CD4-positive, alpha-beta T cell treated with Interleukin-4 for 1 hour (primary cell): ENCODE results near the gene LHX3.

ENCODE experiments used
- DNase-seq, 2 donors: peaks; one replicate each; pipeline ENCODE4 v3.0.0-alpha.2; 2020 to 2022

LHX3 gene

DNA sequence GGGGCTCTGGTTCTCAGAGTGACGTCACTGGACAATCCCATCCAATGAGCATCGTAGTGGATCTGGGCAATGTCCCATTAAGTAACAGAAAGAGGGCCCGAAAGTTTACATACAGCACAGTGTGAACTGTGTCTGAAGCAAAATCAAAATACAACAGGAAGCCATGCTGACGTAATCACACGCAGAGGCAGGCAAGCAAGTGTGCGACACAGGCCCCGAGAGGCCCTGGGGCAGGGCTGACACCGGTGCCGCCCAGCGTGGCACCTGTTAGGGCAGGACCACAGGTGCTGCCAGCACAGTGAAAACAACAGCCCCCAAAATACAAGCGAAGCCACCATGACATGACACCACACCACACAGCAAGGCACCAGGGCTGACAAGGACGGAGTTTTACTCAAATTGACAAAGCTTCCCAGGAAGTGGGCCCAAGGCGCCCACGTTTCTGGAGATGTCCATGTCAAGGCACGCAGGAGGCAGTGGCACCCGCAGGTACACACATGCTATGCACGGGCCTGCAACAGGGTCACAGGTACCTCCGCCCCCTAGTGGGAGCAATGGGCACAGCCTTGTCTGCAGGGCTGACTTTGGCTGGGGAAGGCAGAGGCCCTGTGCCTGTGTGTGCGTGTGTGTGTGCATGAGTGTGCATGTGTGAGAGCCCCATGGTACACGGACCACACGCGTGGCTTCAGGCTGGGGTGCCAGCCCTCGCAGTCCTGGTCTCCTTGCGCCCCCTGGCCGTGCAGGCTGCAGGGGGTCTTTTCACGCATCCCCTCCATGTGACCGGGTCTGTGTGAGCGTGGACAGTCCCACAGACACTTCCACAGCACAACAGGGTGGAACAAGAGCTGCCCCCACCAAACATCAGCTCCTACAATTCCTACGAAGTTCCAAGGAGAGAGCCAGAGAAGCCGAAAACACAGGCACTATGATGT is 21.1 kb upstream of the LHX3 start:
- DNase-seq: peak; percentile 69 to 81

DNA sequence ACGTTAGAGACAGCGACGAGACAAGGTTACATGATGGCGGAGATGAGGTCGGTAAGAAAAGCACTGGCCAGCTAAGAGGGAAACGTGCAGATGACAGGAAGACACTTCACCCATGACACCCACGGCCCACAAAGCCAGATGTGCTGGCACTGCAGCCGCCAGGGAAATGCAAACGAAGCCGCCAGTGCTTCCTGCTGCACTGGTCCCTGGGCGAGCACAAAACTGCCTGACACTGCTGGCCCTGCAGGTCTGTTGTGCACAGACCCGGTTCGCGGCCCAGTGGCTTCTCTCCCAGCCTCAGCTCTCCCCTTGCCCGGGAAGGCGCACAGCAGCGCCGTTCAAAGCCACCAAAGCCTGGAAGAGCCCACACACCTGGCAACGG is 20.4 kb upstream of the LHX3 start:
- DNase-seq: peak; percentile 35 to 70

DNA sequence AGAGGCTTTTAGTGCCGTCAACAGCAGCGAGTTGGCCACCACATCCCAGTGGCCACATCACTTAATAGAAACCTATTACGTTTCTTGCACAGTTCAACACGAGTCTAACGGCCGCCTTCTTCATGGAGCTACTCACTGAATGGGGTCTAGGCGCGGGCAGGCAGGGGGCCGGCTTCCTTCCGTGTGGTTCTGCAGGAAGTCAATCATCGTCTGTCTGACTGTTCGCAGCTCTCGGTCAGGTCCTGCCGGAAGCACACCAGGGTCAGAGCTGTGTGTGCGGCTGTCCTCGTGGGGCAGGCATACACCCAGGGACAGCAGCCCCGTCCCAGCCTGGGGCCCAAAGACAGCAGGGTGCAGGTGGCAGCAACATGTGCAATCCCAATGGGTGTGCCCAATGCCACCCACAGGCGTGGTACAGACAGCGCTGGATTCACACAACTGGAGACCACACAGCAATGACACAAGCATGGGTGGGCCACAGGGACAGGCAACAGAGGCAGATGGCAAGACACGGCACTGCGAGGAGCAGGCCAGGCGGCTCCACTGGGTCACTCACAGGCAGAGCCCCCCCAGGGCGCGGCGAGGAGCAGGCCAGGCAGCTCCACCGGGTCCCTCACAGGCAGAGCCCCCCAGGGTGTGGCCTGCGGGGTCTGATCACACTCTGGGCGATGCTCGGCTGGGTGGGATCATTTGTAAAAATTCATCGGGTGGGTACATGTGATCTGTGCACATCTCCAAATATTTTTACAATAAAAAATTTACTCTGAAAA is 19.1 kb upstream of the LHX3 start:
- no peak for DNase-seq

DNA sequence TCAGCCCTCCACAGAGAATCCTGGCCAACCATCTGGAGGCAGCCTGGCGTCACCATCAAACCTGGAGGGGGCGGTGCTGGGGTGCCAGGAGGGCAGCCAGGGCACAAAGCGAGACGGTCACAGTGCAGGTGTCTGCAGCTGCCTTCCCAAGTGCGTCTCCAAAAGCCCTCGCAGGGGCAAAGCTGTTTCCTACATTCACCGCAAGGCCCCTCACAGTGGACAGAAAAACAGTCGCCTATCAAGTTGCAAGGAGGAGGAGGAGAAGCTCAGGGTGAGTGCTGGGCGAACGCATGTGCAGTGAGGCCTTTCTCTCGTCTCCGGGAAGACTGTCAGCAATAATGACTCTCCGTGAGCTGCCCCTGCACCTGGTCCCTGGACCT is 18.0 kb upstream of the LHX3 start:
- no peak for DNase-seq

DNA sequence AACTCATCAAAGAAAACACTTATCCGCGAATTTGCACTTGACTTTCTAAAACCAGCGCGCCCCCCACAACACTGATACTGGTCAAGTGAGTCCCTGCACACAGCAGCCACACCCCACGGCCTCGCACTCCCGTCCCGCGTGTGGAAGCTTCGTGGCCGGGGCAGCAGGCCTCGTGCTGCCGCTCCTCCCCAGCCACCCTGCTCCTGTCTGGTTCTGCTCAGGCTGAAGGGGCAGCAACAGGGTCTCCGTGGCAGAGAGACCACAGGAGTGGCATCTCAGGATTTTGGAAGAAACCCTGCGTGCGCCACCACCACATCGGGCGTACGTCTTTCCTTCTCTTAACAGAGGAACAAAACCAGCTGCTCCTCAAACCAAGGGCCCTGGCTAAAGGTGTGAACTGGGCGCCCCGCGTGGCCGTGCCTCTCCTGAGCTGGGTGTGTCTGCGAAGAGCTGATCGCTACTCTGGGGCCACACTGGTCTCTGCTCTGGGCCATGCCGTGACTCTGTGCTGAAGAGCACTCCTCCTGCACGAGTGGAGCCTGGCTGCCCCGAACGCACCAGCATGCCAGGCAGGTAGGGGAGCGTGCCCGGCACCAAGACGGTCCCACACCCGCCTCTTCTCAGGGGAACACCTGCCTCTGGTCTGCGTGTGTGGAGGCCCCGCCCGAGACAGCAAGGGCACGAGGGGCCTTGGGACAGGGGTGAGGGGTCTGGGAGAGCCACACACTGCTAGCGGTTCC is 17.4 kb upstream of the LHX3 start:
- DNase-seq: no peak

DNA sequence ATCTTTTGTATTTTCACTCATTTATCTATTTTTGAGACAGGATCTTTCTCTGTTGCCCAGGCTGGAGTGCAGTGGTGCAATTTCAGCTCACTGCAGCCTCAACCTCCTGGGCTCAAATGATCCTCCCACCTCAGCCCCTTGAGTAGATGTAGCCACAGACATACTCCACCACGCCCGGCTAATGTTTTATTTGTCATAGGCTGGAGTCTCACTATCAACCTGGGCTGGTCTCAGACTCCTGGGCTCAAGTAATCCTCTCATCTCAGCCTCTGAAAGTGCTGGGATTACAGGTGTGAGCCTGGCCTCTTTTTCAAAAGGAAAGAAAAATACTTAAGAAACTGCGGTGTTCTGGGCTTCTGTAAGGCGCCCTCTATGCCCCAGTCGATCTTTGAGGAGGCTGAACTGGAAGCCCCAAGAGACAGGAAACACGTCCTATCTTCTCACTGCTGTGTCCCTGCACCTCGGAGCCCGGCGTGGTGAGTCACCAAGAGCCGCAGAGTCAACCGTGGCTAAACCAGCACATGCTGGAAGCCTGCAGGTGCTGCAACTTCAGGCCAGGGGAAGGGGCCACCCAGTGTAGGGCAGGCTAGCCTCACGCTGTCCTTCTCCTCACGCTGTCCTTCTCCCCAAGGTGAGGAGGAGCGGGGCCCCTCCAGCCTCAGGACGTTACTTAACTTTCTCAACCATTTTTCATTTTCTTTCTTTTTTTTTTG is 15.2 kb upstream of the LHX3 start:
- DNase-seq: peak in 1 of 2 donors; percentile 35

DNA sequence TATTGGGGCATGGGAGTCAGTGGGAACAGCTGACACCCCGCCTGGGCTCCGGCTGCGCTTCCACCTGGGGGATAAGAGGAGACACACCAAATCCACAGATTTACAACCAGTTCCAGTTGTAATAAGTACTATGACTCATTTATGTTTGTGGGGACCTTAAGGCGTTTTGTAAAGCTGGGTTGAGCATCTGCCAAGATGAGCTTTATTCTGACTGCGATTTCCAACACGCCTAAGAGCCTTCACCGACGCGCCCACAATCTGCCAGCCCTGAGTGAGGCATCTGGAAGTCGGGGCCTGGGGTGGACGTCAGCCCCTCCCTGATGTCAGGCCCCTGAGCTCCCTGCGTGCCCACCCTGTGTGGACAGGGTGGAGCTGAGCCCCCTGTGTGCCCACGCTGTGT is 14.3 kb upstream of the LHX3 start:
- DNase-seq: no peak

DNA sequence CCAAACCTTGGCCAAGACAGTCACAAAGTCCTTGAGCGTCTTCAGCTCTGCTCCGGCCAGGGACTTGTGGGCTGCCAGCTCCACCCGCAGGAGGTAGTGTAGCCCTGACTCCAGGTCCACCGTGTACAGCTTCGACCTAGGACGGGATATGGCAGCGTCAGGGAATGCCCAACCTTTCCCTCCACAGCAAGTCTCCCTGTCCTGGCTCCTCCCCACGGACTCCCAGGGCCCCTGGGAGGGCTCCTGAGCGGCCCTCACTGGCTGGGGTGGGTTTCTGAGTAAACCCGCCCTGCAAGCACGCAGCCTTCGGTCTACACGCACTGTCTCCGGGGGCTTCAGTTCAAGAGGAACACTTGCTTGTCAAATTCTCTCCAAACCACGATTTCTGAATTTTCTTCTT is 13.7 kb upstream of the LHX3 start:
- no peak for DNase-seq

DNA sequence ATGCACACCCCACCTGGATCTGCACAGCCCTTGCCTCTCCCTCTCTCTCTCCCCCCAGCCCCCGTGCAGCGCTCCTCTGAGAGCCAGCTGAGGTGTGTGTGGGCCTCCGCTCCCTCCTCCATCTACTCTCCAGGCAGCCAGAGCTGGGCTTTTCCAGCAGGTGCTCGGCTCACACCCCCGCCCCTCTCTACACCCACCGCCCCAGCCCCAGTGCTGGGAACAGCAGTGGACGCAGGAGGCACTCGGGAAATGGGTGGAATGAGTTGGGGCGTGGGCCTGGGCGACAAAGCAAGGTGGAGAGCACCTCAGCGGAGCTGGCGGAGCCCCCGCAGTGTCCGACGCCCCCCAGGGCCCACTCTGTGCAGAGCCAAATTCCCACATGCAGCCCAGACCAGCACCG is 13.3 kb upstream of the LHX3 start:
- no peak for DNase-seq

DNA sequence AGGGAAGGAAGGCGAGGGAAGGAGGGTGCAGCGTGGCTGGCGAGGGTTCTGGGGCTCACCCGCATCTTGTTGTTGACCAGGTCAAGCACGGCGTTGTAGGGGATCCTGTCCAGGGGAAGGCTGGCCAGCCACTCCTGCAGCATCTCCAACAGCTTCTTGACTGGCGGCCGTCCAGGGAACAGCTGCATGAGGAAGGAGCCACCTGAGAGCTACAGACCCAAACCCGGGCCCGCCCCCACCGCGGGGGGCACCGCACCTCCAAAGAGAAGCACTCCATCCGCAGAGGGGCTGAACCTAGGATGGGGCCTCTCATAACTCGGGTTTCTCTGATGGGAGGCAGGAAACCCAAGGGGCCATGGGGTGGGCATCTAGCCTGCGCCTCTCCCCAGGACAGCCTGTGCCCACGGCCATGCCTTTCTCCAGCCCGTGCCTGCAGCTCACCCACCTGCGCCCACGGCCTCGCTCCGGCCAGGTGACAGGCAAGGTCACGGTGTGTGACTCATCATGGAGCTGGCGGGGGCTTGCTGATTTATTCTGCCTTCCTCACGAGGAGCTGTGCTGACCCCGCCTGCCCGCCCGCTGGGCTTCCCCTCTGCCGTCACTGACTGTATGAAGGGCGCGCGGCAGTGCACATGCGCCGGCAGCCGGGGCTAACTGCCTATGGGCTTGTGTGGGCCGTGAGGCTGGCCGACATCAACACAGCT is 11.8 kb upstream of the LHX3 start:
- DNase-seq: no peak

DNA sequence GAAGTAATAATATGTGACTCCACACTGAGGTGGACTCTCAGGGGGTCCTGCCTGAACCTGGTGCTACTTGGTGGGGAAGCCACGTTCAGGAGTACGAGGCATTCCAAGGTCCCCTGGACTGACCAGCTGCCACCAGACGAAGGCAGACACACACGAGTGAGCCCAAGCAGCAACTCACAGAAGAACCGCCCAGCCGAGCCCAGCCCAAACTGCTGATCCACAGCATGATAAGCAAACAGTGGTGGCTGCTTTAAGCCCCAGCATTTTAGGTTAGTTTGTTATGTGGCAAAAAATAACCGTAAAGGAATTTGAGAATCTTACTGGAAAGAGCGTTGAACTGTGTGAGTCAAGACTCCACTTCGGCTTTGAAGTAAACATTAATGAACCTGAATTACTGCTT is 8.8 kb upstream of the LHX3 start:
- DNase-seq: no peak

DNA sequence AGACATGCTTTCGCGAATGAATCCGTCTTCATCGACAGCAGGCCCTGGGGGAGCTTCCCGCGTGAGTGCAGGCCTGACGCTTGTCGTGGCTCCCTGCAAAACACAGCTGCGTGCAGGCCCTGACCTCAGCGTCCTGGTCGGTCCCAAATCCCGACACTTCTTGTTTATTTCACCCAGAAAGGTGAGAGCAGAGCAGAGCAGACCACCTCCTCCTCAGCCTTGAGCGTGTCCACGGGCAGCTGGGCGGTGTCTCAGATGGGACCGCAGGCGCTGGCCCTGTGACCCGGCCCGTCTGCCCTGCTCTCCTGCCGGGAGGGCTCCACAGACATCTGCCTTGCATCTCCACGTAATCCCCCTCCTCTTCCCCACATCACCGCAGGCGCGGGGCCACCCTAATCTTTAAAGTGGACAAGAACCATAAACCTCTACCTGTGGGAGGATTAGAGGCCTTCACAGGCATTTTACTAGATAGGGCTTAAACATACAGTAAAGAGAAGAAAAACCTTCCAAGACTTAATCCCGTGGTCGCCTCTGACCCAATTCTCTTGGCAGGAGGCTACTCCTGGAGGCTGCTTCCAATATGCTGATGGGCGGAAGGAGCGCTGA is 7.5 kb upstream of the LHX3 start:
- no peak for DNase-seq

DNA sequence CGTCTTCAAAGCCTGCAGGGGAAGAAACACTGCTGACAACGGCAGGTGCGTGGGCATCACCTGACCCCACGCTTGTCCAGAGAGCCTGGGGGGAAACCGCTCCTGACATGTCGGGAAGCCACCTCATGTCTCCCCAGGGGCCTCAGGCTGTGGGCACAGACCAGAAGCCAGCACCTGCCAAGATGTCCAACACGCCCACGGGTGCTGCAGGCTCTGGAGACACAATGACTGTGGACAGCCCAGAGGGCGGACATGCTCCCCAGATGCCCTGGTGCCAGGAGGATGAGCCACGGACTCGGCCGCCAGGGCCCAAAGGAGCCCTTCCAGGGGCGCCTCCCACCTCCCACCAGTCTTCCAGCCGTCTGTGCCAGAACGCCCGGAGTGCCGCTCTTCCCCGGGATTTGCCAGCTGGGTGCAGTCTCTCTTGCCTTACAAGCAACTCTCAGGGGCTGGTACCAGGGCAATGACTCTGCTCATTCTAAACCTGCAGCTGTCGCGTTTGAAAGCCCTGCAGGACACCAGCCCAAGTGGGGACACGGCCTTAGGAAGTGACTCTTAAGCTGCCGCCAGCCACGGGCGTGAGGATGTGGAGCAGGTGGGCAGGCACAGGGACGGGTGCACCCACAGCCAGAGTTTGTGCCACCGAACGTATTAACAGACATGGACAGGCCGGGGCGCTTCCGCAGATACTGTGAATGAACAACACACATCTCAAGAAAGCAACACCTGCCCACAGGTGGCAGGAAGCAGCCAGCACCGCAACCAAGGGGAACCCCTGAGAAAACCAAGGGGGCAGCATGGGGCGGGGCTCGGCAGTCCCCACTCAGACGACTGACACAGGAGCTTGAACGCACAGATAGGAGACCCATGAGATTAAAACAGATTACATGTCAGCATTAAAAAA is 6.8 kb upstream of the LHX3 start:
- no peak for DNase-seq

DNA sequence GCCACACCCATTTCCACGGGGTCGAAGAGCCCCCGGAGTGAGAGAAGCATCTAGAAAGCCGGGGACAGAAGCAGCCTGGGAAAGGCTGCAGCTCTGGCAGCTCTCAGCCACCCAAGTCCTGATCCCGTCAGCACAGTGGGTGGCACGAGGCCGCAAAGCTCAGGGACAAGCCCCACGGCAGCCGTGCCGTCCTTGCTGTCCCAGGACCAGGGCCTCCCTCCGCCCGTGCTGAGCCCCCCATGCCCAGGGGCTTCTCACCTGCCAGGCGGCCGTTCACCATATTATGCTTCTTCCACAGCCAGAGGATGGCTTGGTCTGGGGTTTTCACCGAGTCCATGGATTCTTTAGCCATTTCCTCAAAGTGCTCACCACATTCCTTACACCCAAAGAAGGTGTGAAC is 6.1 kb upstream of the LHX3 start:
- no peak for DNase-seq

DNA sequence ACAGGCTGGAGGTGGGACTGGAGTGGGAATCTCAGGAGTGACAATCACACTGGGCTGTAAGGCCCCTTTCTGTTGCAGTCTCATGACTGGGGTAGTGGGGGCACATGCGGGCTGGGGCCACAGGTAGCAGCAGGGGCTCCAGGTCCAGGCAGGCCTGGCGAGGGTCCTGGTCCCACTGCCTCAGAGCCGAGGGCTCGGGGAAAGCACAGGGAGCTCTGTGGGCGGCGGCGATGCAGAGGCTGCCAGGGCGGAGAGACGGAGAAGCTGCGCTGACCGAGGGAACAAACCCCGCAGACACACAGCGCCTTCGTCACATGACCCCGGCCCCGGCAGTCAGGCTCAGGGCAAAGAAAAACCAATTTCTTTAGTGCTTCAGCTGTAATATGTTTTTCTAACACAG is 5.3 kb upstream of the LHX3 start:
- no peak for DNase-seq

DNA sequence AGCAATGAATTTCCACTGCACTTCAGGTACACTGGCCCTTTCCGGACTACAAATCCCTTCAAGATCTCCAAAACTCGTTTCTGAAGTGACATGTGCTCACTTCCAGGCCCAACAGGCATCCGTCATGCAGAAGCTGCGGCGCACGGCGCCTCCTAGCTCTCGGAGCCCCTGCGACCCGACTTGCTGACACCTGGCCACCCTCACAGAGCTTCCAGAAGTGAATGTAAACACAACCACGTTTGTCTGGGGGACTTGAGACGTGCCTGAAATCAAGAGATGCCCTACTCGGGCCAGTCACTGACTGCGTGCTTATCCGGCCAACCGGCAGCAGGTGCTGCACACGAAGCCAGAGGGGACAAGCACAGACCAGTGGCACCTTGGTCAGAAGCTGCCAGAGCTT is 4.9 kb upstream of the LHX3 start:
- no peak for DNase-seq

DNA sequence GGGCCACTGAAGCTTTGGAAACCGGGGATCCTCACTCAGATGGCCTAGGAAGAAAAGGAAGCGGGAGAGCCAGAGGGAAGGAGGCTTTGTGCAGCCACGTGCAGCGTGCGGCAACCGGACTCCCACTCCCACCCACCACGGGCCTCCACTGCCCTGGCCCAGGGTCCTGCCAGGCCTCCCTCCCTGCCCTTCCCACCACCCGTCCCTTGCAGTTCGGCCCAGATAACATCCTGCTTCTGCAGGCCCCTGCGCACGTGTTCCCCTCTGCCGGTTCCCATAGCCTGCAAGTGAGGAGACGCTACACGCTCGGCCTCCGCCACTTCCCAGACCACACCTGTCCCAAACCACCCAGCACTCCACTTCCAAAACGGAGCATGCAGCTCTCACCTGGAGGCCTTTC is 4.3 kb upstream of the LHX3 start:
- no peak for DNase-seq

DNA sequence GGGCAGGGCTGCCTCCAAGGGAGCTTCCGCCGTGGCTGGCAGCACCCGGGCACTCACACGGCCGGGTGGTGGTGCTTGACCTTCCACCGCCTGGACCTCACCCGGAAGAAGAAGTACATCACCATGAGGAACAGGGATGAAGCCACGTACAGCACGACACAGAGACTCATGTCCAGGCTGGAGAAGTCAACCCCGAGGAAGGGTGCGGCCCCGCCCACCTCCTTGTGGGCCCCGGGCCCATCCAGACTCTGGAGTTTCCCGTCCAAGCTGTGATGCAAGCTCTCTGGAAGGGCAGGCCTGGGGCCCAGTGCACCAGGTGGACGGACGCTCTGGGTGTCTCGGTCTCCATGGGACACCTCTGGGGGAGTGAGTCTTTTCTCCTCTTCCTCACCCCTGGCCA is 3.7 kb upstream of the LHX3 start:
- DNase-seq: no peak

DNA sequence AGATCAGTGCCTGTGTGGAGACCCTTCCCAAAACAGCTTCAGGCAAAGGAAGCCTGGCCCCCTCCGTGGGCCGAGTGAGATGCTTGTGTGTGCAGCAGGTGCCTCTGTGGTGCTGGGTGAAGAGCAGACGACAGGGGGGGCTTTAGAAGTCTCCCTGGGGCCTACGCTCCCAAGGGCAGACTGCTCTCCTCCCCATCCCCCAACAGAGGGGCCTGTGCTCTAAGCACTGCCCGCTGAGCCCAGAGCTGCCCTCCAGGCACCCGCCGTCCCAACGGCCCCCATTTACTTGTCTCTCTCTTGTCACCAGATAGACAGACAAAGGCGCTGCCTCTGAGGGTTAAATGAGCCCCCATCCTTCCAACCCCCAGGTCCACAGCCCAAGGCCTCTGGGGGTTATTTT is 2.7 kb upstream of the LHX3 start:
- no peak for DNase-seq

DNA sequence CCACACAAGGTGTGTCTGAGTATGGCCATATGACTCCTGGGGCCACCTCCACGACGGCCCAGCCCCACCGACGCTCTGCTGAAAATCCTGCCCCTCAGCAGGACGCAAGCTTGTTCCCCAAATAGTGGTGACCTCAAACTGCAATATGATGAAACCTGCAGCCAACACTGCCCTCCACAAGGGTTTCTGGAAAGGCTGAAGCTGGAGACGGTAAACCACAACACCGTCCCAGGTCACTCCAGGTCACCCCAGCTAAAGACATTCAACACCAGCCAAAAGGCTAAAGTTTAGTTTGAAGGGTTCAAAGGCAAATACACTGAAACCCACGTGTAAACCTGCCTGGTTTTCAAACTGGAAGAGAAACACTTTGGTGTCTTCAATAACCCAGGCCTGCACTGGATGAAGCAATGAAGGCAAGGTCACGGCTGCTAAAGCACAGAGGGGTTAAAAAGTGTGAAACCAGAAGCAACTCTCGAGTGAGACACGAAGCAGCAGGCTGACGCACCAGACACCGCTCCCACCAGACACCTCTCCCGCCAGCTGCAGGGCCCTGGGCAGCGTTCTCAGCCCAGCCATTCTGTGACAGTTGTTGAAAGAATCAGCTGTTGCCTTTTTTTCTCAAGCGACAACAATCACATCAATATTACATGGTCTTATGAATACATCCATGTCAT is 1.8 kb upstream of the LHX3 start:
- no peak for DNase-seq

DNA sequence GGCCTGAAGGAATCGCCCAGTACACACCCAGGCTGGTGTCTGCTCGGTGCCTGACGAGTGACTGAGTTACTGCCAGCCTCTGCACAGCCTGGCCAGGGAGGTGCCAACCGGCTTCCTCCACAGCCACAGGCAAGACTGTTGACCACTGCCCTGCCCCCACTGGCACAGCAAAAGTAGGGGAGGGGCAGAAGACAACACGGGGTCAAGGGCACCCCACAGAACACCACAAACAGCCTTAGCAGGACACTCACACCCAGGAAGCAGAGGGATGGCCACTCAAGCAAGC is 722 bp upstream of the LHX3 start:
- no peak for DNase-seq
